VCaP (cell line): ENCODE data around the gene PIGX.

ENCODE experiments used
- H3K27ac ChIP-seq: fragments of 450-650 bp; 2 replicates; pipeline ENCODE4 v1.5.1; 2017
- TF ChIP-seq, protein P1 (sequence below): fragments of 450-650 bp; conservative IDR thresholded peaks from 2 replicates; pipeline ENCODE4 v1.5.1; 2017; ENCODE audit warnings: mild to moderate bottlenecking, moderate library complexity

The PIGX gene

DNA sequence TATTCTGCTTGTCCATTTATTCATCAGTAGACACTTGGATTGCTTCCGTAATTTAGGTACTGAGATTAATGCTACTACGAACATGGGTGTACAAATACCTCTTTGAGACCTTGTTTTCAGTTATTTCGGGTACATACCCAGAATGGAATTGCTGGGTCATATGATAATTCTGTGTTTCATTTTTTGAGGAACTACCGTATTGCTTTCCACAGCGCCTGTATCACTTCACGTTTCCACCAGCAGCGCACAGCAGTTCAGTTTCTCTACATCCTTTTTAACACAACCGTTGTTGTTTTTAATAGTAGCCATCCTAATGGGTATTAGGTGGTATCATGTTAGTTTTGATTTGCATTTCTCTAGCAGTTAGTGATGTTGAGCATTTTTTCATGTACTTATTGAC, 36.9 kb downstream of the PIGX start:
- TF ChIP-seq, protein P1, sequence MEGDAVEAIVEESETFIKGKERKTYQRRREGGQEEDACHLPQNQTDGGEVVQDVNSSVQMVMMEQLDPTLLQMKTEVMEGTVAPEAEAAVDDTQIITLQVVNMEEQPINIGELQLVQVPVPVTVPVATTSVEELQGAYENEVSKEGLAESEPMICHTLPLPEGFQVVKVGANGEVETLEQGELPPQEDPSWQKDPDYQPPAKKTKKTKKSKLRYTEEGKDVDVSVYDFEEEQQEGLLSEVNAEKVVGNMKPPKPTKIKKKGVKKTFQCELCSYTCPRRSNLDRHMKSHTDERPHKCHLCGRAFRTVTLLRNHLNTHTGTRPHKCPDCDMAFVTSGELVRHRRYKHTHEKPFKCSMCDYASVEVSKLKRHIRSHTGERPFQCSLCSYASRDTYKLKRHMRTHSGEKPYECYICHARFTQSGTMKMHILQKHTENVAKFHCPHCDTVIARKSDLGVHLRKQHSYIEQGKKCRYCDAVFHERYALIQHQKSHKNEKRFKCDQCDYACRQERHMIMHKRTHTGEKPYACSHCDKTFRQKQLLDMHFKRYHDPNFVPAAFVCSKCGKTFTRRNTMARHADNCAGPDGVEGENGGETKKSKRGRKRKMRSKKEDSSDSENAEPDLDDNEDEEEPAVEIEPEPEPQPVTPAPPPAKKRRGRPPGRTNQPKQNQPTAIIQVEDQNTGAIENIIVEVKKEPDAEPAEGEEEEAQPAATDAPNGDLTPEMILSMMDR: no peak
- no peak overlapping the region for H3K27ac ChIP-seq

DNA sequence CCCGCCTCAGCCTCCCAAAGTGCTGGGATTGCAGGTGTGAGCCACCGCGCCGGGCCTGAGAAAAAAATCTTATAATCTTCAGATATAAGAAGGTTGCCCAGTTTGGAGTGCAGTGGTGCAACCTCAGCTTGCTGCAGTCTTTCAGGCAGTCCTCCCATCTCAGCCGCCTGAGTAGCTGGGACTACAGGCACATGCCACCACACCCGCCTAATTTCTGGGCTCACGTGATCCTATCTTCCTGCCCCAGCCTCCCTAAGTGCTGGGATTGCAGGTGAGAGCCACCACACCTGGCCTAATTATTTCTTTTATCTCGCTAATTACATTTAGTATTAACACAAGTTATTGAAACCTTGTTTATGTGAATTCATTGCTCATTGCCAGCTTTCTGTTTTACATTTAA, 41.0 kb downstream of the PIGX start:
- peak overlapping the region; percentile 78 for H3K27ac ChIP-seq
- TF ChIP-seq, protein P1: no peak

DNA sequence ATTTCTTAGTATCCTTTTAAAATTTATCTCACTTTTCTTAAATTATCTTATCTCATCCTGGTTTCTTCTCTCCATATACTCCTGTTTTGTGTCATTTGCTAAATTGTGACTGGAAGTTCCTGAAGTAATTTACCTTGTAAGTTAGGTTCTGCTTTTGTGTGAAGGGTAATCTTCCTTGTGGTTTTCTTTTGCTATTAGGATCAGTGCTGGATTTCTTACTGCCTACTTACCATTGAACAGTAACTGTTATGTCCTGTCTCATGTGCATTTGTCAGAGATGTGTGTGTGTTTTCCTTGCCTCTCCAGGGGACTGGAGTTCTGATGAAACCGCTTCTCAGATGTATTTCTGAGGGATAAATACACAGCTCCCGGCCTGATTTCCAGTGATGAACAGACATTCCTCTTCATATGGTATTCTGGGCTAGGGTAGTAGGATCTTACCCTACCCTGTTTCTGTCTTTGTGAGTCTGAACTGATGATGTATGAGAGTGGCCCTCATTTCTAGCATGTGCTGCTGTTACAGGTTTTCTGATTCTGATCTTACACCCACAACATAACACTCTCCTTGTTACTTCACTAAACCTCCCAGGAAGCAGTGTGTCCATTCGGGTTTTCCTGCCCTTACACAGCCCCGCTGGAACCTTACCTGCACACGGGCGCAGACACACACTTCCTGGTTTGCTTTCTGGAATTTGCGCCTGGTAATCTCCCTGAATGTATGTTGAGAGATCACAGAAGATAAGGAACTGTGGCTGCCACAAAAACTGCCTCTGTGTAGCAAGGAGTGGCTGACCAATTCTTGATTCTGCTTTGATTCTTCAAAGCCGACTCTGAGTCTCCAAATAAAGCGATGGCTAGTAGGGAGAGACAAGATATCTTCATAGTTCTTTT, 42.2 kb downstream of the PIGX start:
- peak overlapping the region; percentile 78 for H3K27ac ChIP-seq
- TF ChIP-seq, protein P1: no peak

DNA sequence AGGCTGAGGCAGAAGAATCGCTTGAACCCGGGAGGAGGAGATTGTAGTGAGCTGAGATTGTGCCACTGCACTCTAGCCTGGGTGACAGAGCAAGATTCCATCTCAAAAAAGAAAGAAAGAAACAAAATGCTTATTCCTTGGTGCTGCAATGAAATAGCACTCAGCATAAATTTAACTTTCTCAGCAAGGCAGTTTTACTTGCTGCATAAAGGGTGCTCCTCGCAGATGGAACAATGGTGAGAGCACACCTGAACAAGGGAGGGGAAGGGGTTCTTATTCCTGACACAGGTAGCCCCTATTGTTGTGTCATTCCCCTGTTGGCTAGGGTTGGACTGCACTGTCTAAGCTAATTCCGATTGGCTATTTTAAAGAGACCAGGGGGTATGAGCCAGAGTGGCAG, 44.6 kb downstream of the PIGX start:
- no peak overlapping the region for H3K27ac ChIP-seq
- TF ChIP-seq, protein P1: no peak

DNA sequence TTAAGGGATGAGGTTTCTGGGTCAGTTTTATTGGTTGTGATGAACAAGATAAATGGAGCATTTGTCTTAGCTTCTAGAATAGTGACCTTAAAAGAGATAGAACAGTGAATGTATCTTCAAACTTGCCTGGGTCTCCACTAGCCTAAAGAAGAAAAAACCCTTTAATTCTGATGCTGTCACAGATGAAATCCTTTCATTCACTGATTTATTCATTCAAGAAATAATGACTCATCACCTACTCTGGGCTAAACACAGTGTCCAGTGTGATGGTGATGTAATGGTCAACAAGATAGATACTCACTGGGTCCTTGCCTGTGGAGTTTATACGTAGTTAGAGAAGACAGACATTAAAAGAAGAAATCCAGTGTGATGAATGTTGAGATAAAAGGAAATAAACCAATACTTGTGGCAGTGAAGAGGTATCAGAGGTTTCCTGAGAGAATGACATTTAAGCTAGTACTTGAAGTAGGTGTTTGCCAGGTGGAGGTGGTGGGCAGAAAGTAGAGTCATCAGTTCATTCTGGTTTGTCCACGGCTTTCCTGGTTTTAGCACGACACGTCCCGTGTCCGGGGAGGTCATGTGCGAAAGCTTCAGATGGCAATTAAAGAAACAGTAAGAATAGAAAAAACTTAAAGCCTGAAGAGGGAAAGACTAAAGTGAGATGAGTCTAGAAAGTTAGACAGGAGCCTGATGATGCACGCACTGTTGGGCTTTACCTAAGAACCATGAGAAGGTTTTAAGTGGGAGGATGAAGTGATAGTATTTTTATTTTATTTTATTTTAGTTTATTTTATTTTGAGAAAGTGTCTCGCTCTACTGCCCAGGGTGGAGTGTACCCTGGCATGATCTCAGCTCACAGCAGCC, 45.9 kb downstream of the PIGX start:
- TF ChIP-seq, protein P1: no peak
- H3K27ac ChIP-seq: no peak overlapping the region

DNA sequence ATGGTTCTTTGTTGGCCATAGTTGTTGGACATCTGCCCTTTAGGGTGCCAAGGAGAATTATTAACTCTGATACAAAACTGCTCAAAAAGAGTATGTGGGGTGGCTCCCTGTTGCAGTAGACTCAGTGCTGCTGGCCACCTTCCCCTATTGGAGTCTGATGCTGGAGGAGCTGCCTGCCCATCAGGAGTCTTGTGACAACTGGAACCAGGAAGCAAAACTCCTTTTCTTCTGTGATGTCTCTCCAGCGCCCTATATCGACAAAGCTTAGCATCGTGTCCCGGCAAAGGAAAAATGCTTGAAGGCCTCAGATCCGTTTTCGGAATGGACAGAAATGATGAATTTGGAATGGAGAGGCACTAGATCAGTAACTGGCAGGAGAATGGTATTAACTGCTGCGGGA, 51.0 kb downstream of the PIGX start:
- TF ChIP-seq, protein P1: no peak
- no peak overlapping the region for H3K27ac ChIP-seq

DNA sequence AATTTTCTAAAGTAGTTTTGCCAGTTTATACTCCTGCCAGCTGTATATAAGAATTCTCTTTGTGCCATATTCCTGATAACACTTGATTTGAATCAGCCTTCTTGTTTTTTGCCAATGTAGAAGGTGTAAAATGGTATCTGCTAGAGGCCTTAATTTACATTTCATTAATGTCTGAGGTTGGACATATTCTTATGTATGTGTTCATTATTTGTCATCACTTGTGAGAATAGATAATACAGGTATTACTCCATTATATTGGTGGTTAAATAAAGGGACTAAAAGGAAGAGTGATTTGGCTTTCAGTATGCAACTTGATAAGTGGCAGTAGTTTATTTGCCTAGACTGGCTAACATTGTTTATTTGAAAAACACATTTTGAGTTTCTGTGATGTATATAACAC, 53.3 kb downstream of the PIGX start:
- no peak overlapping the region for H3K27ac ChIP-seq
- TF ChIP-seq, protein P1: no peak
